ENCODE data around the gene PRND. TPM values are rescaled to one million over a fixed set of nuclear protein-coding genes. Genes with fewer than 3 reads are reported as not detected.
"Not testable (repeated sequence)": the region's sequence is repeated elsewhere in the genome, so short reads cannot be mapped to it uniquely, and the experiment has no call there.

PRND gene
- polyA plus RNA-seq, 1 donor (not counting 4 experiments of a cell fraction or from before 2014, with no cell fraction given) = not detected

DNA sequence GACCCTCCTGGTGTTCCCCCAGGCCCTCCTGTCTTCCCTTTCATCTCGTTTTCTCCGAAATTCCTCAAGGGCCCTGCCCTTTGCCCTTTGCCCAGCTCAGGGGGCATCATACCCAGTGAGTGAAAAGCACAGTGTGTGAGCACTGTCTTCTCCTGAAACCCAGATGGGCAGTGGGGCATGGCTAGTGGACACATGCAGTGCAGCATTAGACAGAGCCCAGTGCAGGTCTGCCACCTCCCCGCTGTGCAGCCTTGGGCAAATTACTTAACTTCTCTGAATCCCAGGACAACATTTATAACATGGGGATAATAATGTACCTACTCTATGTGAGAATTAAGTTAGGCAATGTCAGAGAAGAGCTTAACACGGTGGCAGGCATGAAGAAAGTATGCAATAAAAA, 1.3 kb downstream of the PRND start:
- DNase-seq (ENCODE audit: low read depth, low spot score) (no peak), FAIRE-seq (no peak)
- Histone ChIP-seq H3K4me2 (ENCODE audit: control insufficient read depth, extremely low read depth, insufficient read depth, low read depth, low read length) (no peak overlapping the region), H3K79me2 (ENCODE audit: control insufficient read depth, insufficient read depth, low read length) (no peaks in the 10 kb centered on the region), H3K27me3 (ENCODE audit: control insufficient read depth, extremely low read depth, insufficient read depth, low read length) (peaks cover 4% of the 10 kb centered on the region), H3K9ac (ENCODE audit: control insufficient read depth, extremely low read depth, insufficient read depth, low read length) (no peak overlapping the region), H3K4me3 (ENCODE audit: control insufficient read depth in 2 of 3, extremely low read depth in 1 of 3, insufficient read depth in 2 of 3, low read depth in 1 of 3, low read length in 3 of 3) (no peak overlapping the region), H3K27ac (ENCODE audit: control insufficient read depth, insufficient read depth, low read length) (no peak overlapping the region), H3K9me1 (ENCODE audit: control insufficient read depth, extremely low read depth, insufficient read depth, low read length) (no peaks in the 10 kb centered on the region), H3K36me3 (ENCODE audit: control insufficient read depth in 2 of 2, extremely low read depth in 1 of 2, insufficient read depth in 2 of 2, low read length in 2 of 2) (no peaks in the 10 kb centered on the region), H3K4me1 (ENCODE audit: control insufficient read depth, extremely low read depth, insufficient read depth, low read length) (peaks cover 6% of the 10 kb centered on the region), H4K20me1 (ENCODE audit: control insufficient read depth, extremely low read depth, insufficient read depth, low read length) (no peaks in the 10 kb centered on the region), H2AFZ (ENCODE audit: control insufficient read depth, low read length) (no peak overlapping the region), H3K9me3 (ENCODE audit: control insufficient read depth, low read depth, low read length) (no peaks in the 10 kb centered on the region)
- dilution Hi-C loops (cut with MboI; ENCODE audit: extremely low pct_ligation_motif_present, low sequenced_read_pairs) = no loop called here
- no peak for TF ChIP-seq EZH2 (IDR thresholded peaks at IDR 0.05; ENCODE audit: low read length)
- TF ChIP-seq, protein P1, sequence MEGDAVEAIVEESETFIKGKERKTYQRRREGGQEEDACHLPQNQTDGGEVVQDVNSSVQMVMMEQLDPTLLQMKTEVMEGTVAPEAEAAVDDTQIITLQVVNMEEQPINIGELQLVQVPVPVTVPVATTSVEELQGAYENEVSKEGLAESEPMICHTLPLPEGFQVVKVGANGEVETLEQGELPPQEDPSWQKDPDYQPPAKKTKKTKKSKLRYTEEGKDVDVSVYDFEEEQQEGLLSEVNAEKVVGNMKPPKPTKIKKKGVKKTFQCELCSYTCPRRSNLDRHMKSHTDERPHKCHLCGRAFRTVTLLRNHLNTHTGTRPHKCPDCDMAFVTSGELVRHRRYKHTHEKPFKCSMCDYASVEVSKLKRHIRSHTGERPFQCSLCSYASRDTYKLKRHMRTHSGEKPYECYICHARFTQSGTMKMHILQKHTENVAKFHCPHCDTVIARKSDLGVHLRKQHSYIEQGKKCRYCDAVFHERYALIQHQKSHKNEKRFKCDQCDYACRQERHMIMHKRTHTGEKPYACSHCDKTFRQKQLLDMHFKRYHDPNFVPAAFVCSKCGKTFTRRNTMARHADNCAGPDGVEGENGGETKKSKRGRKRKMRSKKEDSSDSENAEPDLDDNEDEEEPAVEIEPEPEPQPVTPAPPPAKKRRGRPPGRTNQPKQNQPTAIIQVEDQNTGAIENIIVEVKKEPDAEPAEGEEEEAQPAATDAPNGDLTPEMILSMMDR (optimal IDR thresholded peaks at IDR 0.05 in 1 of 3, IDR thresholded peaks at IDR 0.05 in 1 of 3, conservative IDR thresholded peaks at IDR 0.05 in 1 of 3; ENCODE audit: extremely low read depth in 1 of 3, insufficient read depth in 2 of 3, low read length in 3 of 3) = no peak

DNA sequence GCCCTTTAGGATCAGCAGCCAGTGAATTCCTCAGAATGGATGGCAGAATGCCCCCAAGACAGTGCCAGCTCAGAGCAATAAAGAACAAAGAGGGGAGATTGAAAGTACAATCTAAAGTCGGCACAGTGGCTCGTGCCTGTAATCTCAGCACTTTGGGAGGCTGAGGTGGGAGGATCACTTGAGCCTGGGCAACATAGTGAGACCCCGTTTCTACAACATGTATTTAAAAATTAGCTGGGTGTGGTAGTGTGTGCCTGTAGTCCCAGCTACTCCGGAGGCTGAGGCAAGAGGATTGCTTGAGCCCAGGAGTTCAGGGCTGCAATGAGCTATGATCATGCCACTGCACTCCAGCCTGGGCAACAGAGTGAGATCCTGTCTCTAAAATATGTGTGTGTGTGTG, 1.8 kb downstream of the PRND start:
- H3K27ac ChIP-seq (ENCODE audit: control insufficient read depth, insufficient read depth, low read length); FAIRE-seq; H3K27me3 ChIP-seq (ENCODE audit: control insufficient read depth, extremely low read depth, insufficient read depth, low read length); H2AFZ ChIP-seq (ENCODE audit: control insufficient read depth, low read length); H3K4me1 ChIP-seq (ENCODE audit: control insufficient read depth, extremely low read depth, insufficient read depth, low read length); DNase-seq (ENCODE audit: low read depth, low spot score); H3K79me2 ChIP-seq (ENCODE audit: control insufficient read depth, insufficient read depth, low read length); H4K20me1 ChIP-seq (ENCODE audit: control insufficient read depth, extremely low read depth, insufficient read depth, low read length); H3K9me3 ChIP-seq (ENCODE audit: control insufficient read depth, low read depth, low read length); H3K36me3 ChIP-seq (ENCODE audit: control insufficient read depth in 2 of 2, extremely low read depth in 1 of 2, insufficient read depth in 2 of 2, low read length in 2 of 2); H3K9ac ChIP-seq (ENCODE audit: control insufficient read depth, extremely low read depth, insufficient read depth, low read length); H3K4me2 ChIP-seq (ENCODE audit: control insufficient read depth, extremely low read depth, insufficient read depth, low read depth, low read length); H3K4me3 ChIP-seq (ENCODE audit: control insufficient read depth in 2 of 3, extremely low read depth in 1 of 3, insufficient read depth in 2 of 3, low read depth in 1 of 3, low read length in 3 of 3); dilution Hi-C loops (cut with MboI; ENCODE audit: extremely low pct_ligation_motif_present, low sequenced_read_pairs); H3K9me1 ChIP-seq (ENCODE audit: control insufficient read depth, extremely low read depth, insufficient read depth, low read length): not testable (repeated sequence)
